CD4-positive, alpha-beta T cell treated with Interleukin-17A for 1 hour (primary cell): ENCODE results near the gene PALLD.
"Not testable (repeated sequence)": the region's sequence is repeated elsewhere in the genome, so short reads cannot be mapped to it uniquely, and the experiment has no call there.

Source experiments
- DNase-seq: peaks from one replicate; pipeline ENCODE4 v3.0.0-alpha.2; 2020

PALLD gene

GRCh38 chr4:168496834-168497233 is at the start of gene PALLD:
TSS of gene PALLD (plus strand) at chr4:168497052.
- no peak for DNase-seq

- not testable (repeated sequence) for DNase-seq
Measured at GRCh38 chr4:168449063-168449462, 47.8 kb upstream of the PALLD start.

GRCh38 chr4:168449719-168450452 is 47.0 kb upstream of the PALLD start:
- no peak for DNase-seq

GRCh38 chr4:168451331-168451730 is 45.5 kb upstream of the PALLD start:
- DNase-seq, result no peak

GRCh38 chr4:168451744-168452390 is 45.0 kb upstream of the PALLD start:
- DNase-seq, result no peak

GRCh38 chr4:168453146-168453545 is 43.7 kb upstream of the PALLD start:
- DNase-seq, result no peak

GRCh38 chr4:168458256-168458655 is 38.6 kb upstream of the PALLD start:
- DNase-seq, result not testable (repeated sequence)

GRCh38 chr4:168461821-168462220 is 35.0 kb upstream of the PALLD start:
- DNase-seq, result no peak

- DNase-seq, result no peak
Measured at GRCh38 chr4:168472920-168473319, 23.9 kb upstream of the PALLD start.

GRCh38 chr4:168474660-168475320 is 22.1 kb upstream of the PALLD start:
- no peak for DNase-seq

GRCh38 chr4:168475745-168476144 is 21.1 kb upstream of the PALLD start:
- DNase-seq, result no peak

GRCh38 chr4:168478868-168479267 is 18.0 kb upstream of the PALLD start:
- no peak for DNase-seq

GRCh38 chr4:168480931-168481611 is 15.8 kb upstream of the PALLD start:
- peak; percentile 83 for DNase-seq

- no peak for DNase-seq
Measured at GRCh38 chr4:168483811-168484210, 13.0 kb upstream of the PALLD start.

- DNase-seq, result no peak
Measured at GRCh38 chr4:168484626-168485025, 12.2 kb upstream of the PALLD start.

GRCh38 chr4:168485156-168485910 is 11.5 kb upstream of the PALLD start:
- DNase-seq, result no peak

- DNase-seq, result no peak
Measured at GRCh38 chr4:168486912-168487281, 10.0 kb upstream of the PALLD start.

GRCh38 chr4:168487282-168488035 is 9.4 kb upstream of the PALLD start:
- DNase-seq, result no peak

GRCh38 chr4:168488869-168489274 is 8.0 kb upstream of the PALLD start:
- DNase-seq, result no peak

- no peak for DNase-seq
Measured at GRCh38 chr4:168489616-168490015, 7.2 kb upstream of the PALLD start.

GRCh38 chr4:168490711-168491110 is 6.1 kb upstream of the PALLD start:
- DNase-seq, result no peak

- DNase-seq, result no peak
Measured at GRCh38 chr4:168491563-168491962, 5.3 kb upstream of the PALLD start.
